ENCODE measurements around the gene EPO. TPM values are rescaled to one million over a fixed set of nuclear protein-coding genes. Genes with fewer than 3 reads are reported as not detected.

Gene EPO
- total and polyA plus RNA-seq, 2 donors from 2014 or later, result not detected

GRCh38 chr7:100719523-100720278, 567 bp upstream of the EPO start:
- H3K27me3 ChIP-seq (ENCODE audit: control insufficient read depth, insufficient read depth, low read length), result peaks cover 15% of the 10 kb centered on the region
- no peak for TF ChIP-seq CTCF (IDR thresholded peaks at IDR 0.05; ENCODE audit: borderline replicate concordance, extremely low read depth, insufficient read depth)
- no peak for FAIRE-seq

GRCh38 chr7:100720671-100721504, 620 bp downstream of the EPO start:
- Histone ChIP-seq H3K36me3 (ENCODE audit: control insufficient read depth in 2 of 3, insufficient read depth in 3 of 3, low read length in 3 of 3) (no peaks in the 10 kb centered on the region), H3K4me3 (ENCODE audit: low read length in 3 of 3) (no peak overlapping the region), H3K27ac (ENCODE audit: low read depth in 2 of 2, low read length in 2 of 2) (no peak overlapping the region), H3K4me1 (ENCODE audit: control insufficient read depth in 2 of 3, insufficient read depth in 2 of 3, low read depth in 1 of 3, low read length in 3 of 3) (no peaks in the 10 kb centered on the region), H3K9ac (ENCODE audit: low read length in 3 of 3) (no peak overlapping the region), H3K27me3 (ENCODE audit: control insufficient read depth, insufficient read depth, low read length) (peaks cover 15% of the 10 kb centered on the region), H3K9me3 (ENCODE audit: control insufficient read depth in 2 of 3, insufficient read depth in 1 of 3, low read length in 3 of 3) (peaks cover 0 to 5% (median 0%) of the 10 kb centered on the region in 3 donors)
- no peak for TF ChIP-seq CTCF (IDR thresholded peaks at IDR 0.05; ENCODE audit: borderline replicate concordance, extremely low read depth, insufficient read depth)
- DNase-seq (no peak), FAIRE-seq (no peak)
- intact Hi-C loops (cut with DNase I), result no loop called here

More at GRCh38 chr7:100719523-100720278, 567 bp upstream of the EPO start:
- H3K4me3 ChIP-seq (ENCODE audit: low read length in 3 of 3), result no peak overlapping the region
- H3K9me3 ChIP-seq (ENCODE audit: control insufficient read depth in 2 of 3, insufficient read depth in 1 of 3, low read length in 3 of 3), result peaks cover 0 to 5% (median 0%) of the 10 kb centered on the region in 3 donors
- DNase-seq, result peak in 1 of 5 donors; percentile 17
- H3K9ac ChIP-seq (ENCODE audit: low read length in 3 of 3), result no peak overlapping the region
- intact Hi-C loops (cut with DNase I), result no loop called here
- H3K36me3 ChIP-seq (ENCODE audit: control insufficient read depth in 2 of 3, insufficient read depth in 3 of 3, low read length in 3 of 3), result no peaks in the 10 kb centered on the region
- H3K27ac ChIP-seq (ENCODE audit: low read depth in 2 of 2, low read length in 2 of 2), result no peak overlapping the region
- no peaks in the 10 kb centered on the region for H3K4me1 ChIP-seq (ENCODE audit: control insufficient read depth in 2 of 3, insufficient read depth in 2 of 3, low read depth in 1 of 3, low read length in 3 of 3)

GRCh38 chr7:100721505-100721812, 1.2 kb downstream of the EPO start:
- FAIRE-seq (no peak), DNase-seq (no peak)
- intact Hi-C loops (cut with DNase I), result no loop called here
- Histone ChIP-seq H3K27me3 (ENCODE audit: control insufficient read depth, insufficient read depth, low read length) (peaks cover 15% of the 10 kb centered on the region), H3K9ac (ENCODE audit: low read length in 3 of 3) (no peak overlapping the region), H3K36me3 (ENCODE audit: control insufficient read depth in 2 of 3, insufficient read depth in 3 of 3, low read length in 3 of 3) (no peaks in the 10 kb centered on the region), H3K9me3 (ENCODE audit: control insufficient read depth in 2 of 3, insufficient read depth in 1 of 3, low read length in 3 of 3) (peaks cover 0 to 5% (median 0%) of the 10 kb centered on the region in 3 donors), H3K4me3 (ENCODE audit: low read length in 3 of 3) (no peak overlapping the region), H3K27ac (ENCODE audit: low read depth in 2 of 2, low read length in 2 of 2) (no peak overlapping the region), H3K4me1 (ENCODE audit: control insufficient read depth in 2 of 3, insufficient read depth in 2 of 3, low read depth in 1 of 3, low read length in 3 of 3) (no peaks in the 10 kb centered on the region)
- TF ChIP-seq CTCF (IDR thresholded peaks at IDR 0.05; ENCODE audit: borderline replicate concordance, extremely low read depth, insufficient read depth), result no peak

Data from kidney (tissue), 14 donors.